ENCODE data around the gene CWC27.

Gene CWC27, protein sequence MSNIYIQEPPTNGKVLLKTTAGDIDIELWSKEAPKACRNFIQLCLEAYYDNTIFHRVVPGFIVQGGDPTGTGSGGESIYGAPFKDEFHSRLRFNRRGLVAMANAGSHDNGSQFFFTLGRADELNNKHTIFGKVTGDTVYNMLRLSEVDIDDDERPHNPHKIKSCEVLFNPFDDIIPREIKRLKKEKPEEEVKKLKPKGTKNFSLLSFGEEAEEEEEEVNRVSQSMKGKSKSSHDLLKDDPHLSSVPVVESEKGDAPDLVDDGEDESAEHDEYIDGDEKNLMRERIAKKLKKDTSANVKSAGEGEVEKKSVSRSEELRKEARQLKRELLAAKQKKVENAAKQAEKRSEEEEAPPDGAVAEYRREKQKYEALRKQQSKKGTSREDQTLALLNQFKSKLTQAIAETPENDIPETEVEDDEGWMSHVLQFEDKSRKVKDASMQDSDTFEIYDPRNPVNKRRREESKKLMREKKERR

DNA sequence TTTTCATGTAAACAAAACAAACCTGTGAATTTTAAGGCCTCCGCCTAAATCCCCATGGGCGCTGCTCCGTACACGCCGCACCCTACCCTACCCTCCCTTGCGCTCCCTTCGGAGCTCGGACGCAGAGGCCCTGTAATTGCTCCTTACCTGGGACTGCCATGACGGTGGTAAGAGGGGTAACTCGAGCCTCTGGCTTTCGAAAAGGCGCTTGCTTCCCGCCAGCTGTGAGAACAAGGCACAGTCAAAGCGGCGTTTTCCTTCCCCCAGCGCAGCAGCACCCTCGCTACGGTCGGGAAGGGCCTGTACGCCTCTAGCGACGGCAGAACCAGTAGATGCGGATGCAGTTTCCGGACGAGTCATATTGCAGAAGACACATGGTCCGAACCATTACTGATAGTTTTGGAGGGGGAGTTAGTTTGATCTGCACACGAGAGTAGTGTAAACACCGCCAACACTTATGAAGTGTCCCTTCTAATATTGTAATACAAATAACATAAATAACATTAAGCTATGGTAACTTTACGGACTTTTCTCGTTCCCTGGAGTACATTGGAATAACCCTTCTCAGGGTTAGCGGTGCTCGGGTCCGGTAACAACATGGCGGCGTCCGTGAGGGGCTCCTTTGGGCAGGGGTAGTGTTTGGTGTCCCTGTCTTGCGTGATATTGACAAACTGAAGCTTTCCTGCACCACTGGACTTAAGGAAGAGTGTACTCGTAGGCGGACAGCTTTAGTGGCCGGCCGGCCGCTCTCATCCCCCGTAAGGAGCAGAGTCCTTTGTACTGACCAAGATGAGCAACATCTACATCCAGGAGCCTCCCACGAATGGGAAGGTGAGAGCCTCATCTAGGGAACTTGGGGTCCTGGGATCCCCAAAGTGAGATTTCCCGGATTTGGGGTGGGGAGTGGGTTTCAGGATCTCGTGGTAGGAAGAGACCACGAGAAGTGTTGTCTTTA lies at the start of gene CWC27, which contains the start of gene SREK1IP1:
TSS of gene CWC27 (plus strand) at position 573 of the 955 bp plus-strand sequence. CDS start at position 790, 217 bp downstream.
TSS of gene SREK1IP1 (minus strand) at position 334 of the 955 bp plus-strand sequence. CDS start at position 160, 174 bp downstream.
- peak; percentile 66 to 71 for DNase-seq (ENCODE audit: low read depth in 2 of 2)

DNA sequence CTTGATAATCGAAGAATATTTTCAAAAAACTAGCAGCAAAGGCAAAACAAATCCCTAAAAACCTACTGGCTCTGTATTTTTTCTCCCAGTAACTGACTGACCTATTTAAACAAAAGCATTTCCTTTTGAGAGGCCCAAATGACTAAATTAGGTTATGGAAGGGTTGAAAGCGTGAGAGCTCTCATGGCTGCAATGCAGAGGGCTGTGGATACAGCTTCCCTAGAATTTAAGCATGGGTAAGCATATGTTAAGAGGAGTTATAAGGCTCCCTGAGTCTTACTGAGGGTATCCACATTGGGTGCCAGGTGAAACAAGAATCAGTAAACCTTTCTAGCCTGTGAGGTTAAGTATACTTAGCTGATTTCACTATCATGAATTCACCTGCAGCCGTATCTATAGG lies 46.1 kb upstream of the CWC27 start:
- DNase-seq (ENCODE audit: low read depth in 2 of 2) = no peak

DNA sequence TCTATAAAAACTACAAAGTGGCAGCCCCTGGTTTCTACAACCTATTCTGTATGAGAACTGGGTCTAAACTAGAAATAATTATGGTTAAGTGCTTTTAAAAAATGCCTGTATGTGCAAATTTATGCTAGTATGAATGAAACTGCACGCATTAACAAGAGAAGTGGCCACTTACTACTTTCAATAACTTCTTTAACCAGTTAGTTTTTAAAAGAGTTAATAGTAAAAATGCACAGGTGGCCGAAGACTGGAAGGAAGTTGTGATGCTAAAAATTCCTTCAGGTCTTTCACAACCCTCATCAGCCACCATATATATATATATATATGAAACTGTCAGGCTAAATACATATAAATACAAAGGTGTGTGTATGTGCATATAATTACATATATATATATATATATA lies 41.6 kb upstream of the CWC27 start:
- DNase-seq (ENCODE audit: low read depth in 2 of 2) = no peak

DNA sequence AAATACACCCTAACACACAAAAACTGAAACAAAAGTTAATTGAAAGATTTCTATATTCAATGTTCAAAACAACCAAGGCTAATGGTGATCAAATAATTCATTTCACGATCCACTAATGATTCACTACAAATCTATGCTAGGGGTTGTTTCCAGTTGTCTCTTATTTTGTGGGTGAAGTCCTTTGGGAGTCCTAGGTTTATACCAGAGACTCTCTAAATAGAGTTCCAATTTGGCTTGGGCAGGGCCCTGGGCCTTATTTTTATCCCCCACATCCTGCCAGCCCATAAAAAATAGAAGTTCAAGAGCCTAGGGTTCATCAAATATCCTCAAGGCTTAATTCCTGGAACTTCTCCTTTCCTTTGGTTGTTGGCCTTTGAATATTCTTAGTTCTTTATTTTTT lies 26.3 kb upstream of the CWC27 start:
- DNase-seq (ENCODE audit: low read depth in 2 of 2) = no peak

DNA sequence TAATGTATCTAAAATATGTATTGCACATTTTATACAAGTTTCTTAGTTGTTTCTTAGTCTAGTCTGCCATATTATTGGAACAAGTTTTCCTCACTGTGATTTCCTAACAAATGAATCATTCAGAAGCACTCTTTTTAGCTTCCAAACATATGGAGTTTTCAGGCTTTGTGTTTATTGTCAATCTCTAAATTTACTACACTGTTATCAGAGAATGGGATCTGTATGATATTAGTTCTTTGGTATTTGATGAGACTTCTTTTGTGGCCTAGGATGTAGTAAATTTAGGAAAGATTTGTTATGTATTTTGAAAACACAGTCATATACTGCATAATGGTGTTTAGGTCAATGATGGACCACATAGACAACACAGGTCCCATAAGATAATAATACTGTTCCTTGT lies 25.9 kb upstream of the CWC27 start:
- no peak for DNase-seq (ENCODE audit: low read depth in 2 of 2)

DNA sequence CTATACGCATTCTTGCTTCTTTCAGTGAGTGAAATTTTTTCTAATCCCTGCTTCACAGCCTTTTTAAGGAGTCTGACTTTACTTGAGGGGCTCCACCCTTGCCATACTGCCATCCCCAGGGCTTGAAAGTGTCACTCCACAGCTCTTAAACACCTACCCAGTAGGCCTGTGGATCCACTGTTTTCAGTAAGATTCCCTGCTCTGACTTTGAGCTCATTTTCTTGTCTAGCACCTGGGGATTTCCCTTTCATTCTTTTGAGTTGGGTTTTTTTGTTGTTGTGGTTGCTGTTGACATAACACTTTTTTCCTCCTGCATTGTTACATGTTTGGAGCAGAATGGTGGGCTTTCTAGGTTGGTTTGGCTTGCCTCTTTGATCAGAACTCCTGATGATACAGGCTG lies 23.8 kb upstream of the CWC27 start:
- no peak for DNase-seq (ENCODE audit: low read depth in 2 of 2)

DNA sequence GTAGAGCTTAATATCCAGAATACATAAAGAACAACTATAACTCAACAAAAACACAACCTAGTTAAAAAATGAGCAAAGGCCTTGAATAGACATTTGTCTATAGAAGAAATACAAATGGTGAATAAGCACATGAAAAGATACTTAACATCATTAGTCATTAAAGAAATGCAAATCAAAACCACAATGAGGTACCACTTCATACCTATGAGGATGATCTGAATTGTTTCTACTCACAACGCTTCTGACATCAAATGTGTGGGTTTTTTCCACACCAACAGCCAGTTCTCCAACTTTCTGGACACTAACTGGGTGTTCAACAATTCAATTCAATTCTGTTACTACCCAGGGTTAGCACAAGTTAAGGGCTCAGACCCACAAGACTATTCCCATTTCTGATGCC lies 22.3 kb upstream of the CWC27 start:
- DNase-seq (ENCODE audit: low read depth in 2 of 2) = no peak

DNA sequence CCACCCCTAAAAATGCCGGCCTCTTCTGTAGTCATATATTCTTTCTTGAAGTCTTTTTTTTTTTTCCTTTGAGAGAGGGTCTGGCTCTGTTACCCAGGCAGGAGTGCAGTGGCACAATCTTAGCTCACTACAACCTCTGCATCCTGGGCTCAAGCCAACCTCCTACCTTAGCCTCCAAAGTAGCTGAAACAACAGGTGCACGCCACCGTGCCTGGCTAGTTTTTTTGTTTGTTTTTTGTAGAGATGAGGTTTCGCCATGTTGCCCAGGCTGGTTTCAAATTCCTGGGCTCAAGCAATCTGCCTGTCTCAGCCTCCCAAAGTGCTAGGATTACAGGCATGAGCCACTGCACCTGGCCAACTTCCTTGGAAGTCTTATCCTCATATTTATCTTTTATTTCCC lies 19.3 kb upstream of the CWC27 start:
- no peak for DNase-seq (ENCODE audit: low read depth in 2 of 2)

DNA sequence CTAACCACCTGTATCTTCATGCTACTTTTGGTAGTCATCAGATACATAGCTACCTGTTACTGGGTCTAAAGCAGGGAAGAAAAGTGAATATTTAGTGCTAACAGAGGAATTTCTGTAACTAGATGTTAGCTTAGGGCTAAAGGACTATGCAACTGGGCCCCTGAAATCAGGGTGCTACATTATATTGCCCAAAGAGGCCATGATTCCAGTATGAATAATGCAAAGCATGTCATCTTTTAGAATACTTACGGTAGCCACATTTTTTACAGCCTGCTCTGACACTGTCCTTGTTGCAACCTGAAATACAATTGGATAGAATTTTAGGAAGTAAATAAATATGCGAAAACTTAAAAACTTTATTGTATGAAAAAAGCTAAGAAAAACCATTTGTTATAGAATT lies 14.7 kb upstream of the CWC27 start:
- no peak for DNase-seq (ENCODE audit: low read depth in 2 of 2)

DNA sequence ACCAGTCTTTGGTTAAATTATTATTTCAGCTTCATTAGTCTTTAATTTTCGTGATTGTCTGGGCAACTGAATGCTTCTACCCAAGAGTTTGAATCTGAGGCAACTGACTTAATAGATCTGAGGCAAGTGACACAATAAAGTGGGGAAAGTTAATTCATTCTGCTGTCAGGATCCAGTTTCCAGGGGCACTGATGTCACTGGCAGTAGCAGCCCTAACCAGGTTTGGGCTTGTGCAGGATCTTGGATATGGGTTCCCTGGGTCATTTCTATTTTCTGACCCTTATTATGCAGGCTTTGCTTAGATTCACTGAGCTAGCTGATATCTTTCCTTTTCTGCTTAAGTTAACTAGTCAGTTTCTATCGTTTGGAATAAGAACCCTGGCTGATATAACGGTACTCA lies 9.8 kb upstream of the CWC27 start:
- DNase-seq (ENCODE audit: low read depth in 2 of 2) = no peak

DNA sequence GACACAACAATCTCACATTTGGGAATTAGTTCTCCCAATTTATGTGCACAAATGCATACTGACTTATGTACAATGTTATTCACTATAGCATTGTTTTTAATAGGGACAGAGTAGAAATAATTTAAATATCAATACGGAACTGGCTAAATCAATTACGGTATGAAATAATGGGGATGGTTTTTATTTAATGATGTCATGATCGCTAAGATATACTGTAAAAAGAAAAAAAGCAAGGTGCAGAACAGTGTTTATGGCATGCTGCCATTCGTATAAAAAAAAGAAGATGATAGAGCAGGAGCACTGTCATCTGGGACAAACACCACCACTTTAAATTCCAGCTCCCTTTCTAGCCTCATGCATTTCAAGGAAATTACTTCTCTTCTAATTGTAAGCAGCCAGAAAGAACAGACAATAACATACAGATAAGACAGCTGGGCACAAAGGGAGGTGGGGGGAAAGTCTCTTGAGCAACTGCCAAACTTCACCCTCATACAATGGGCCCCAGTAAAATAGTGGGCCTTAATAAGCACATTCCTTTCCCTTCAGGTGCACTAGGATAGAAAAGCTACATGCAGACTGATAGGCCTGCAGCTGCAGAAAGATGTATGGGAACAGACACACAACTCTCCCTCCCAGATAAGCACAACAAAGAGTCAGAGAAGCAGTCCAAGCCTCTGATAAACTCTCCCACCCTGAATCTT lies 8.6 kb upstream of the CWC27 start:
- no peak for DNase-seq (ENCODE audit: low read depth in 2 of 2)

DNA sequence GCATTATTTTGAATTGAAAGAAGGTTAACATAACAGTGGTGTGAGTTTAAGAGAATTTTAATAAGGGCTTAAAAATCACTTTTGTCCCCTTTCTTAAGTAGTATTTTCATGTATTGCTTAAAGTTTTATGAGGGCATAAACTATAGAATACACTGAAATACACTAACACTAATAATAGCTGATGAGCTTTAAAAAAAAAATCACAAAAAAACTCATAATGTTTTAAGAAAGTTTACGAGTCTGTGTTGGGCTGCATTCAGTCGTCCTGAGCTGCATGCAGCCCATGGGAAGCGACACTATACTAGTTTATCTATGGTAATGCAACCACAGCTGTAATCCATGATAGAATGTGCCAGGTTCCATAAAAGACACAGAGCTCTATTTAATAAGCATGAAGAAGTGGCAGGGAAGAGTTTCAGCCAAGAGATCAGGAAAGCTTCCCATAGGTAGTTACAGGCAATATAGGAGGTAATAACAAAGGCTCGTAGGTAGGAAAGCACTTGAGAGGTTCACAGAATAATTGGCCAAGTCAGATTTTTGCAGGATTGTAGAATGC lies 4.7 kb upstream of the CWC27 start:
- DNase-seq (ENCODE audit: low read depth in 2 of 2) = no peak

DNA sequence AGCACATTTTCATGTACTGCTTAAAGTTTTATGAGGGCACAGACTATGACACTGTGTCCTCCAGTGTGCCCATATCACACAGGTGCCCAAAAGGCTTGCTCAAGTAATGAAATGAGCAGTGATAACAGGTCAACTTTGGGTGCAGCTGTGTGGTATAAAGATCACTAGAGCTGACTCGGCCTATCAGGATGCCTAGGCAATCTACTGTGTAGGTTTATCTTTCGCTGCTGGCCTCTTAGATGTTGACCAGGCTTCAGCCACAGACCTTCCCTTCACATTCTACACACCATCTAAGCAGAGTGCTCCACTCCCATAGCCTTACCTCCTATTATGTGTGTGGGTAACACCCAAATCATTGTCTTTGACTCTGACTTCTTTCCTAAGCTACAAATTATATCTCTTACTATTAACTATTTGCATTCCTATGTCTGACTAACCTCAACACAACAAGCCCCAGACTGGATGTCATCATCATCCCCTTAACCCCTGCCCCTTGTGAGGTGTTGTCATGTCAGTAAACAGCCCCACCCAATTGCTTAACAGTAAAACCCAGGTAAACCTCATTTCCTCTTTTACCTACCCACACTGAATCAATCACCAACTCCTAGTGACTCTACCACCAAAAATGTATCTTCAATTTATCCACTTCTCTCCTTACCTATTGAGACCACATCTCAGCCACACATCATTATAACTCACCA lies 2.8 kb upstream of the CWC27 start:
- DNase-seq (ENCODE audit: low read depth in 2 of 2) = no peak

DNA sequence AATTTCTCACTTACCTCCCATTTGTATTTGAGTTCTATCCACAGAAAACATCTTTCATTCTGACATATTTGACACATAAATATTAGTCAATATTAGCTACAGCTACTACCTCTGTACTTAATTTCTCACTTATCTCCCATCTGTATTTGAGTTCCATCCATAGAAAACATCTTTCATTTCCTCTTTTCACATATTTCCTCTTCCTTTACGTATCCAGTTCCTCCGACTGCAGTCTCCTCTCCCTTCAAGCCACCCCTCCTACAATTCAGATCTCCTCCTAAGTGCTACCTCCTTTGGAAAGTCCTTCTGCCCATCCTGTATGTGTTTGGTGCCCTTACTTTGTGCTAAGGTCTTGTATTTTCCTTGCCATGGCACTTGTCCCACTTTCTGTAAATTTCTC lies 1.8 kb upstream of the CWC27 start:
- no peak for DNase-seq (ENCODE audit: low read depth in 2 of 2)

DNA sequence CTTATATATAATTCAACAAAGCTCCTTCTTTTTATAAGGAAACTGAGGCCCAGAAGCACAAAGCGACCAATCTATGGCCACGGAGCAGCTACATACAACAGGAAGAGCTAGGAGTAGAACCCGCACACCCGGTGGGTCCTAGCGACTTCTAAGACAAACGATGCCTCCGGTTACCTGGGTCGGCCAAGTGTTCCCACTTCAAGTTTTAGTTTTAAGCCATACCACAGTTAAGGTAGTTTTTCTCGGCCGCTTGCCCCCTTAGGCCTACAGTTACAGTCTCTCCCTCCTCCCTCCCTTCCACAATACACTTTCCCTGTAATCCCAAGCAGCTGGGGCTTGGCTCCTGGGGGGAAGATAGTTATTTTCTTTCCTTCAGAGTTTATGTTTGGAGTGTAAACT lies 772 bp upstream of the CWC27 start:
- DNase-seq (ENCODE audit: low read depth in 2 of 2) = peak; percentile 5 to 11

DNA sequence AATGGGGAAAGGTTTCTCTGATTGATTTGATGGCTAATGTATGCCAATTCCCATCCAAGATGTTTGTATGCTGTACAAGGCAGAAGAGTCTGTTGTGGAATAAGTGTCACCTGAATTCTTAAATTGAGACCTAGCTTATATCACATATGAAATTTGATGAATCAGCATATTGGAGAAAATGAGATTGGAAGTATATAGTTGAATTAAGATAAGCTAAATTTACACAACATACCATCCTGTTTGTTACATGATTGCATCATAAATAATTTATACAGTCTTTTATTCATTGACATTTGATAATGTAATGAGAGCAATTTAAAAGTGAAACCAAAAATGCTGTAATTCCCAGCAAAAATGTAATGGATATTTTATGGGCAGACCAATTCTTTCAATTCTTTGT lies 1.1 kb downstream of the CWC27 start:
- DNase-seq (ENCODE audit: low read depth in 2 of 2) = no peak

DNA sequence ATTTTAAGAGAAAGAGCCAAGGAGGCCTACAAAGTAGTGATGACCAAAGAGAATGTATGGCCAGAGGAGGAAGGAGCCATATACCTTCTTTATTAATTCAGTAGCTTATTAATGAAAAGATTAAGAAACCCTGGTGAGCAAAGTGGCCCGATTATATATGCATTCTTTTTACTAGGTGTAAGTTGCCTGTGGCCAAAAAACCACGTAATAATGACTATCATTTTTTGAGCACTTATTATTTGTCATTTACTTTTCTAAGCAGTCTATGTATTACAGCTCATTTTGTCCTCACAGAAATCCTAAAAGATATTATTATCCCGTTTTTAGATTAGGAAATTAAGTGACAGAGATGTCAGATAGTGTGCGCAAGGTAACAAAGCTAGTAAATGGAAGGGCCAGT lies 3.0 kb downstream of the CWC27 start:
- DNase-seq (ENCODE audit: low read depth in 2 of 2) = no peak

DNA sequence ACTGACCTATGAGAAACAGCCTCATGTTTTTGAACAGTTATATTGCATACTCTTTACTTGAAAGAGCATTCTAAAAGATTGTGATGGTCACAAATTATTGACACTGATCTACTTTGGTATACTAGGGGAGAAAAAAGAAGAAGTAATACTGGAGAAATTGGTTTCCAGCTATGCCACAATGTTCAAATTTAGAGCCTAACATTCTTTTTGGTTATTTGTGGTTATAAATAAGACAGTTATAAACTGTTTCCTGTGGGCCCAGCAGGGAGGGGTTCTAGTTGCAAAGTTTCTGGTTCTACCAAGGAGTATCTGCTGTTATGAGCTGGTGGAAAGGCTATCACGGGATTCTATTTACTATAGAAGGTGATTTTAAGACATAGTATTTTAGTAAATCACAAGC lies 4.8 kb downstream of the CWC27 start:
- no peak for DNase-seq (ENCODE audit: low read depth in 2 of 2)

DNA sequence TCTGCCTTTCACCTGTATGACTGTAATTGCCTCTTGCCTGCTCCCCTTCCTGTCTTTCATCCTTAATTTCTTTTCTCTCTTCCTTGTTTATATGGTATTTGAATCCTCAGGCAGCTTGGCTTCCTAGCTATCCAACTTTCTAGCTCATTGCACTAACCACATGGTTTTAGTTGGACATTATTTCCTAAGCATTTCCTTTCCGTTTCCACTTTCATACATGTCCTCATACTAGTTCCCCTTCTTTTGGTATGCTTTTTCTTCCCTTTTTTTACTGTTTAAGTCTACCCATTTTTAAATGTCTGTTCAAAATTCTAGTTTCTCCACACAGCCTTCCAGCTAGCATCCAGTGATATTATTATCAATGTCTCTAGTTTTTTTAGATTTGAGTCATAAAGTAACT lies 6.6 kb downstream of the CWC27 start:
- no peak for DNase-seq (ENCODE audit: low read depth in 2 of 2)

DNA sequence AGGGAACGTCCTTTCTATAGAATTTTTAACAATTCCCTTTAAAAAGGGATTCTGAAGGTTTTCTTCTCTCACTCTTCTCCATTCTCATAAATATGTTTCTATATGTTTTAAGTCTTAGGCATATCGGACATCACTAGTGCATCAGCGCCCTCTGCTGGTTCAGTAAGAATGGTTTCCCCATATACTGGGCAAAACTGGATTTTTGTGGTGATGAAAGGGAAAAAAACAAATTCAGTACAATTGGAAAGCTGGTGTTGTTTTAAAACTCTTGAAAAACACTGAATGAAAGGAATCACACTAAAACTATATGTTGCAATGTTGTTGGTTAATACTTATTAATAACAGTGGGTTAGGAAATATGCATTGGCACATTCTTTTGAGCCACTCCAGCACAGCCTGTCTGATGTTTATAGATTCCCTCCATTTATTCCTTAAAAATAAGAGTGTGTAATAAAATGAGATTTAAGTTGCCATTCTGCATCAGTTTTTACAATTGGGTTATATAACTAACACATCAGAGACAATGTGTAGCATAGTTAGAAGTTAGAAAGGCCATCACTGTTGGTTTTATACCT lies 15.8 kb downstream of the CWC27 start:
- peak; percentile 46 to 67 for DNase-seq (ENCODE audit: low read depth in 2 of 2)

DNA sequence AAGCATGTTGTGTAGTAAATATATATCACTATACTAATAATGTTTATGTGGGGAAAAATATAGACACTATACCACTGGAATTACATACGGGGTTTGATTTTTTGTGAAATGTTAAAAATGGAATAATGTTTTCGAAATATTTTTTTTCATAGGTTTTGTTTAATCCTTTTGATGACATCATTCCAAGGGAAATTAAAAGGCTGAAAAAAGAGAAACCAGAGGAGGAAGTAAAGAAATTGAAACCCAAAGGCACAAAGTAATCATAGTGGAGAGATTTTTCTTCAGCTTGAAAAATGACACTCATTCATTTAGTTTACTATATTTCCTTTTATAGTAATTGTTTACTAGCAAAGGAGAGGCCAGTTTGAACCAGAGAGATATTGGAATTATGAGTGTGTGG lies 17.6 kb downstream of the CWC27 start:
- no peak for DNase-seq (ENCODE audit: low read depth in 2 of 2)

Data from stimulated activated CD4-positive, alpha-beta T cell treated with anti-CD3 and anti-CD28 coated beads, Interleukin-1b, Interleukin-23, amount 100 ng/mL, for 4 hours (primary cell).